Kidney epithelial cell (primary cell): ENCODE data around the gene PLXNA4. TPM values are rescaled to one million over a fixed set of nuclear protein-coding genes. Genes with fewer than 3 reads are reported as not detected.

Source experiments
- DNase-seq: peaks from one replicate; pipeline ENCODE4 v3.0.0-alpha.2; 2010; ENCODE audit warnings: low read depth
- H3K27me3 ChIP-seq: 2 replicates; pipeline ENCODE4 v1.6.0; 2011; ENCODE audit warnings: low read length; ENCODE audit not compliant: control insufficient read depth, insufficient read depth
- H3K36me3 ChIP-seq: 2 replicates; pipeline ENCODE4 v1.5.1; 2011; ENCODE audit warnings: low read length; ENCODE audit not compliant: control insufficient read depth, insufficient read depth
- H3K4me3 ChIP-seq: 2 replicates; pipeline ENCODE4 v1.5.1; 2011; ENCODE audit warnings: low read depth, mild to moderate bottlenecking, control low read depth, low read length
- CTCF ChIP-seq: IDR thresholded peaks from 2 replicates; pipeline ENCODE4 v1.5.1; 2011; ENCODE audit warnings: mild to moderate bottlenecking, moderate library complexity, low read length, control low read depth, inconsistent platforms; ENCODE audit not compliant: insufficient read depth, poor library complexity, severe bottlenecking
- total RNA-seq: library from RNA; depleted of rRNA; stranded (reverse); fragments of >200 nt; gene quantifications from 2 replicates; pipeline ENCODE4 v1.2.3, GENCODE V29; 2015

The PLXNA4 gene
- total RNA-seq, 1 donor from 2014 or later: 5.9 TPM

DNA sequence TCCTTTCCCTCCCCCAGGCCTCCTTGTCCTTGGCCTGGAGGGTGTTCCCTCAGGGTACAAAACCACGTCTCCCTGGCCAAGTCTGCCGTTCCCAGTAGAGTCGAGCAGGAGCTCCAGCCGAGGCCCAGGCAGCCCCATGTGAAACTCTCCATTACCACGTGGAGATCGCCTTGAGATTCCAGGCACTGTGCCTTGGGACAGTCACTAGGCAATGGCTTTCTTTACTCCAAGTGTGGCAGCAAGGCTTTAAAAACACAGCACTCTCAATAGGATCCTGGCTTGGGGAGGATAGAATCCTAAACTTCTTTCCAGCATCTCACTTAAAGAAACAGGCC is 57.5 kb downstream of the PLXNA4 start:
- H3K4me3 ChIP-seq: no peak overlapping the region
- DNase-seq: no peak
- H3K27me3 ChIP-seq: no peaks in the 10 kb centered on the region

DNA sequence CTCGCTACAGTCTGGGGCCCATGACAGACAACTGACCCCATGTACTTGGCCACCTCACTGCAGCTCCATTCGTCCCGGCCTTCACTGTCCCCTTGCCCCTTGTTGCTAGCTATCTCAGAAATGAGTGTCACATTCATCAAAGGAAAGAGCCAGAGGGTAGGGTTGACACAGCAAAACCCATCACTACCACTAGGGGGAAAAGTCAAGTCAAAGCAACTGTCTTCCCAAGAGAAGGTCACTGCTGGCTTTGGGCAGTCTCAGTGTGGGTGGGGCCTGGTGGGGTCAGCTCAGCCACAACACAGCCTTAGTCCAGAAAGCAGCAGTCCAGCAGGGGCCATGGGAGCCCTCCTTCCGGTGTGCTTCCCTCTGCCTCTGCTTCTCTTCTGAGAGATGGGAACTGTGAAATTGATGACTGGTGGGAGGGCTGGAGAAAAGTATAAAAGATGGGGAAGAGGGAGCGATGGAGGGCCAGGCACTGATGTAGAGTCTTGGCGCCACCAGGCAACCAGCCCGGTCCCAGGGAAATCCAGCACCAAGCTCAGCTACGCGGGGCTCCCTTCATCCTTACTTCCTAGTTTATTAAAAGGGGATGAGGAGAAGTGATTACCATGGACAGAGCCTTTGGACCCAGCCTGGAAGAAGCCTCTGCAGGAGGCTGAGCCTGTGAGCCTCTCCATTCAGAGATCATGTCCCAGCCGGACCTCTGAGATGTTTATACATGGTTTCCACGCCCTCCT is 58.0 kb downstream of the PLXNA4 start:
- DNase-seq: no peak
- H3K27me3 ChIP-seq: no peaks in the 10 kb centered on the region
- H3K4me3 ChIP-seq: no peak overlapping the region
- peak; percentile 37 for TF ChIP-seq CTCF
- H3K36me3 ChIP-seq: no peaks in the 10 kb centered on the region

More for the DNA sequence above, 57.5 kb downstream of the PLXNA4 start:
- TF ChIP-seq CTCF: no peak
- H3K36me3 ChIP-seq: no peaks in the 10 kb centered on the region

GRCh38 chr7:132516042-132516840 is 60.0 kb downstream of the PLXNA4 start:
- Histone ChIP-seq H3K4me3 (no peak overlapping the region), H3K27me3 (no peaks in the 10 kb centered on the region), H3K36me3 (no peaks in the 10 kb centered on the region)
- no peak for TF ChIP-seq CTCF
- DNase-seq: peak; percentile 1

- no peaks in the 10 kb centered on the region for H3K27me3 ChIP-seq
- TF ChIP-seq CTCF: no peak
Measured at GRCh38 chr7:132515181-132515580, 61.1 kb downstream of the PLXNA4 start.

GRCh38 chr7:132514430-132514829 is 61.8 kb downstream of the PLXNA4 start:
- H3K27me3 ChIP-seq: no peaks in the 10 kb centered on the region
- no peak for TF ChIP-seq CTCF
- H3K36me3 ChIP-seq: no peaks in the 10 kb centered on the region
- DNase-seq: no peak
- no peak overlapping the region for H3K4me3 ChIP-seq

More at GRCh38 chr7:132515181-132515580, 61.1 kb downstream of the PLXNA4 start:
- Histone ChIP-seq H3K36me3 (no peaks in the 10 kb centered on the region), H3K4me3 (no peak overlapping the region)
- no peak for DNase-seq
